Fibroblast of upper back skin (primary cell): ENCODE measurements around the gene SMOC1.
A peak's percentile ranks its signal among the peaks of the same experiment; 100 is the strongest.

Source experiments
- DNase-seq: peaks from one replicate; pipeline ENCODE4 v3.0.0-alpha.2; 2013

SMOC1 gene

DNA sequence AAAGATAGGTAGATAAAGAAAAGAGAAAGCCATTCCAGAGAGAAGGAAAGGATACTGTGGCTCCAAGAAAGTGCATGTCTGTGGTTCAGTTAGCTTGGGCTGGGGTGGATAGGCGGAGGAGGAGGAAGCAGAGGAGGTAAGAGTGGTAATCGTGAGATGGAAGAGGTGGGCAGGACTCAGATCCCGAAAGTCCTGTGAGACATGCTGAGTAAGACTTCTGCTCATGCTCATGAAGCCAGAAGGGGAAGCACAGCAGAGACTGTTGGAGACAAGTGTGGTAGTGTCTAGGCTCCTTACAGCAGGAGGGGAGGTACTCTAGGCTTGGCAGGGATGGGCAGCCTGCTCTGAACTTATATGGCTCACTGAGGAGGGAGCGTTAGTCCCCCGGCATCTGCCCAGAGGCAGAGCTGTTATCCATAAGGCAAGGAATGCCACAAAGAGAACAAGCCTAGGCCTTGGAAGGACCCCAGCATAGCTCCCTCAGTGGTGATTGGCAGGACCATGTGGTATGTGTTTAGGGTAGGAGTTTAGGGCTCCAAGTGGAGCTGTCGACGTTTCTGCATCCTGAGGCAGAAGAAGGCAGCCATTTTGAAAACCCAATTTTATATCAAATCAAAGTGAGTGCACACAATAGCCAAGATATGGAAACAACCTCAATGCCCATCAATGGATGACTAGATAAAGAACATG is 135.3 kb downstream of the SMOC1 start:
- no peak for DNase-seq

DNA sequence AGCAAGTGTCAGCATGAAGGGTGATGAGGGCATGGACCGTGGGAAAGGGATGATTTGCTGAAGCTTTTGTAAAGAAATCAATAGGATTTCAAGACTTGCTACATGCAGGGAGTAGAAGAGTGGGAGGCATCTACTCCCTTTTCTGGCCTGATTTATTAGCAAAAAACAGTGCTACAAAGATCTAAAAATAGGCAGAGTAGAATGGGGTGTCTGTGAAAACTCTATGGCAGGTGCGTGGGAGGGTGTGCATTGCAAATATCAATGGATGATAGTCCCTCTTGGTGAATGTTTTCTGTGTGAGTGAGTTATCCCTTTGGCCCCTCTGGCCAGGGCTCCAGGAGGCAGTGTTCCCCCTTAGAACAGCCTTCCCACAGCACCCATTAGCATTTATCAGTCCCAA is 139.0 kb downstream of the SMOC1 start:
- DNase-seq = no peak

DNA sequence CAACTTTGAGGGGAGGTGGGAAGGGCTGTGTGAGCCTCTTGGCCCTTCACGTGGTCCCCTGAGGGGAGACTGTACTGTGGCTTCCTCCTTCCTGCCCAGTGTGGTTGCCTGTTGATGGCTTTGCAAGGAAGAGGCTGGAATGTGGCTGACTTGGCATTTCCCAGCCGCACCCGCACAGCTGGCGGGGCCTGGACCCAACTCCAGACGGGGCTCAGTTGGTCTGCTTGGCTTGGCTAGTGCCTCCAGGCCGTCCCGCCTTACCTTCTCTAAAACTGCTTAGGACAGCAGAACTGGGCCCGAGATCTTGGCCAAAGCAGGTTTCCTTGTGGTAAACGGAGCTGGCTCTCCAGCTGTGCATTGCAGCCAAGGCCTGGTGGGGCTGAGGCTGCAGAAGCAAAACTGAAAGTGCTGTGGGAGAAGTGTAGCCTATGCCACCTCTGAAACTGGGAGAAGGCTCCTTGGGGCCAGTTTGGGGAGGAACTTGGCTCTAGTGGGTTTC is 139.5 kb downstream of the SMOC1 start:
- DNase-seq = no peak

DNA sequence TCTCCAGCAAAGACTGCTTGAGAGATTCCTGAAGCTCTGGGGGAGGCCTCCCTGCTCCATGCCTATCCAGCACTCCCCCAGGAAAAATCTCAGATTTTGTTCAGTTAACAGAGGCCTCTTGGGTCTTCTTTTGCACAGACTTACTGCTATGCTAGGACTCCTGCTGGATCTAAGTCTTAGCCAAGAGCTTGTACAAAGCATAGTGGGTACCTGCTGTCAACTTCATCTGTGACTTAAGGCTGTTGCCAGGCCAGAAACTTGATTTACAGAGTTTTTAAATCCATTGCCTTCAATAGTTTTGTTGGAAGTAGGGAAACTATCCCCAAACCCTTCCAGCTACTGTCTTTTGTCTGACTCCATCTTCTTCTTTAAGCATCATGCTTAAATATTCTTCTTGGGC is 140.5 kb downstream of the SMOC1 start:
- no peak for DNase-seq

DNA sequence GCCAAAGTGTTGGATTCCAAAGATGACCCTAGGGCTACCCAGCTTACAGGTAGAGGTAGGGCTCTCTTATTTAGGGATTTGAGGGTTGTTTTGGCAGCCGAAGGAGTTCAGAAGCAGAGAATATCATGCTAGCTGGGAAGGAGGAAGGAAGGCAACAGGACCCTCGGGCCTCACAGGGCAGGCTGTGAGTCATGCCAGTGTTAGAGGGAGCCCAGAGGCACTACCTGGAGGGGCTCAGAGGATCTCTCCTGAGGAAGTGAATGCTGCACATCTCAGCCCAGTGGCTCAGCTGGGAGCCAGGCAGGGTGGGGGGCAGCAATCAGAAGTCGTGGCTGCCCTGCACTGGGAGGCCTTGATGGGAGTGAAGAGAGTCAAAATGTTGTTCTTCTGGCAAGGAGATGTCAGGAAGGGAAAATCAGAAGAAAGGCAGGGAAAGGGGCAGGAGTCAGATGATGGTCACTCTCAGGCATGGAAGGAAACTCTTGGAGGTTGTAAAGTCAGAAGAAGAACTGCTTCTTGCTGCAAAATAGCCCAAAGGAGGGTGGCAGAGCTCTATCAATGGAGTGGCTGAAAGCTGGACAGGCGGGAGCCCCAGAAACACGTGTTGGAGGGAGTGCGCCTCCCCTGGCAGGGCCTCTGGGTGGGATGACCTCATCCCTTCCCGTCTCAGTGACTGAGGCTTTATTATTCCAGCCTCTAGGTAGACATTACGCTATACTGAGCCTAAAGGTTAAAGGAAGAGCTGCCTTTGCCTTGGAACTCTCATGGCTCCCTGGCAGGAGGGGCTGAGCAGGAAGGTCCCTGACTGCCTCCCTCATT is 141.3 kb downstream of the SMOC1 start:
- DNase-seq = no peak

DNA sequence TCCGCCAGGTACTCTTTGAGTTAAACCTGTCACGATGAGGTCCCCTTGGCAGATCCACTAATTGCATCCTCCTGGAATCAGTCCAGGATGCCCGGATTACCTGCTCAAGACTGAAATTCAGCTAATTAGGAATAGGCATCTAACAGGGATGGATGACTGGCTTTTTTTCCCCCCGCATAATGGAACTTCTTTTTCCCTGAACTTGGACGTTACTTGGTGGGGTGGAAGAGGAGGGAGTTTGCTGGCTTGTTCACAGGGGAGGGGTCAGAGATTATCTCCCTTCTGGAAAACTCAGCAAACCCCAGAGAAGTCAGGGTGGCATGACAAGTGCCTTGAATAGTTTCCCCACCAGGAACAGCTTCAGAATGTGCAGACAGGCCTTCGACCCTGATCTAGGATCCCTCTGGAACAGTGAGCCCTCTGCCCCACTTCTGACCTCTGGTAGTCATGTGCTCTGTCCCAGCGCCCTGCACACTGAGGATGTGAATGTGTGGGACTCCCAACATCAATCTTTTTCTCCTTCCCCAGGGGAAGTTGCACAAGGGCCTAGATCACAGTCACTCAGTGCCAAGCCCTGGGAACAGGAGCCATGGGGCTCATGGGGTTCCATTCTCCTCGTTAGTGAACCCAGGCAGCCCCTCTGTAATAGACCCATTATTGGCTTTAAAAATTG is 142.5 kb downstream of the SMOC1 start:
- DNase-seq = no peak

DNA sequence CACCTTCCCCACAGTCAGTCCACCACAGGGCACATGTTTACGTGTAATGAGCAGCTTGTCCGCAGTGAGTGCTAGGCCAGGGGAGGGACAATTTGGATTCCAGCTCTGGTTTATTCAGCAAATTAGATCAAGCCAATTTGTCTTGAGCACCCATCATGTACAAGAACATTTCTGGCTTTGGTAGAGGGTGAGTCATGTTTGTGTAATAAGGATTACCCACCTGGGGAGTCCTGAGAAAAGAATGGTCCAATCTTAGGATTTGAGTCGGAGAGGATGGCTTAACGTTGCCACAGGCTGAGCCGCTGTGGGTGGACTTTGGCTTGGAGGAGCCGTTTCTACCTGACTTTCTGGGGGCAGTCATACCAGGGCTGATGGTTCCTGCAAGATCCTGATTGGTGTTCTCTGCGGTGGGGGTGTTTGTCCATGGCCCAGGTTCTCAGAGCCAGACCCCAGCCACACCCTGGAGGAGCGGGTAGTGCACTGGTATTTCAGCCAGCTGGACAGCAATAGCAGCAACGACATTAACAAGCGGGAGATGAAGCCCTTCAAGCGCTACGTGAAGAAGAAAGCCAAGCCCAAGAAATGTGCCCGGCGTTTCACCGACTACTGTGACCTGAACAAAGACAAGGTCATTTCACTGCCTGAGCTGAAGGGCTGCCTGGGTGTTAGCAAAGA is 143.7 kb downstream of the SMOC1 start:
- no peak for DNase-seq

DNA sequence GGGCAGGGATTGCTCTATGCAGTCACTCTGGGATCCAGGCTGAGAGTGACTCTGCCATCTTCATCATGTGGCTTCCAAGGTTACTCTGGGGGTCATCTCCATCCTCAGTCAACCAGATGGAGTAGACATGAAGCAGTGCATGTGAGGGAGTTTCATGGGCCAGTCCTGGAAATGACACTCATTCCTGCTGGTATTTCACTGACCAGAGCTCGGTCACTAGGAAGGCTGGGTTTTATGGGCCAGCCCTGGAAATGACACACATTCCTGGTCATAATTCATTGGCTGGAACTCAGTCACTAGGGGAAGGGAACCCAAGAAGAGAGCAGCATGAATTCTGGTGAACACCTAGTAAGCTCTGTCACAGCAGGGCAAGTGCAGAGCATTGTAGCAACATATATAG is 144.7 kb downstream of the SMOC1 start:
- DNase-seq = no peak

DNA sequence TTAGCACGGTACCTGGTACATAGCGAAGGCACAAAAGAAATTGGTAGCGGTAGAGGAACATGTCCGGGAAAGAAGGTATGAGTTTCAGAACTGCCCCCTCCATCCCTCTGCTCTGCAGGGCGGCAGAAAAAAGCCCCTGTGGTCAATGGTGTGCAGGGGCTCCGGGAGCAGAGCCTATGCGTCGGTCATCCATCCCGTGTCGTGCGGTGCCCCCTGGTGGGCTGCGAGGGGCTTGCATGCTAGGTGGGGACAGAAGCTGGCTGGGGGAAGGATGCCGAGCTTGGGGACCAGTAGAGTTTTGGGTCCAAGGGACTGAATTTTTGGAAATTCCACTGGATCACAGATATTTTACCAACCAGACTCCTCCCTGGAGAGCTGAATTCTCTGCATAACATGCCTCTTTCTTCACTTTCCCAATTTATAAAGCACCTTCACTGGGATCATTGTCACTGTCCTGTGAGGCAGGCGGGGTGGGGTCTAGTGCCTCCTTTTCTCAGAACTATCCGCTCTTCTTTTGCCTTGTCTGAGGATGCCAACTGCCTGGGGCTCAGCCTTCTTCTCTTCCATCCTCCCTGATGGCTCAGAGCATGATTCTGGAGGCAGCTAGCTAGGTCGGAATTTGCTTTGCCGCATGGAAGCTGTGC is 148.7 kb downstream of the SMOC1 start:
- DNase-seq = peak; percentile 30

DNA sequence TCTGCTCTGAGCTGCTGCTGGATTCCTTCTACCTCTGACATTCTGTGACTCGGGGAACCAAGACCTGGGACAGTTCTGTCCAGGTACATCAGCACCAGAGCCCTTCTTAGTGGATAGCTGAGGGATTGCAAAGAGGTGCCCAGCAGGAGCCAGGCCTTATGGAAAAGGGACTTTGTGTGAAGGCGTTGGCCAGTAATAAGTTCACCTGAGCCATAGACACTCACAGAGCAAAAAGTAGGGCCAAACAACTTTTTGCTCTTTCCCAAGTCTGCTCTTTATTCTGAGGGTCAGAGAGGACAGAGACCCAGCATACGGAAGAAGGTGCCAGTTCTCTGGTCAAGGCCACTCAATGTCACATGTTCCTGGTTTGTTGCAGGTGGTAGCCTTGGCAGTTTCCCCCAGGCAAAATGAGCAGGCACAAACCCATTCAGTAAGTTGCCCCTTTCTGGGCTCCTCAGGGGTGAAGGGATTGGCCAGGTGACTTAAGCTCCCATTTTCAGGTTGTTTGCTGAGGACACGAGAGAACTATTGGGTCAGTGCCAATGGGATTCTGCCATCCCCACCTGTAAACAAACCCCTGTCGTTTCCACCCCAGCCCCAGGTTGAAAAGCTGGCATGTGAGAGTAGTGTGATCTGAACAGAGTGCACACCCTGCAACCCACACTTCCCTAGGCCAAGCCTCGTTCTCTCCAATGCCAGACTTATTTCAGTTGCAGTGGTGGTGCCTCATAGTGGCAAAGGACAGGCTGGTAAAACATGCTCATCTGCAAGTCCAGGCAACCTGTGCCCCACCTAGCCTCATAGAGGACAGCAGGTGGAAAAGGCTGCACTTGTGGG is 150.3 kb downstream of the SMOC1 start:
- DNase-seq = no peak

DNA sequence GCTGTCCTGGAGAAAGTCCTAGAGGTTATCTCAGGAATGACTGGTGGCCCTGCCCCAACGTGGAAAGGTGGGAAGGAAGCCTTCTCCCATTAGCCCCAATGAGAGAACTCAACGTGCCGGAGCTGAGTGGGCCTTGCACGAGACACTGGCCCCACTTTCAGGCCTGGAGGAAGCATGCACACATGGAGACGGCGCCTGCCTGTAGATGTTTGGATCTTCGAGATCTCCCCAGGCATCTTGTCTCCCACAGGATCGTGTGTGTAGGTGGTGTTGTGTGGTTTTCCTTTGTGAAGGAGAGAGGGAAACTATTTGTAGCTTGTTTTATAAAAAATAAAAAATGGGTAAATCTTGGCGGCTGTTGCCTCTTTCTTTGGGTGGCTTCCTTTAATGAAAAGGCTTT is 152.8 kb downstream of the SMOC1 start:
- no peak for DNase-seq

DNA sequence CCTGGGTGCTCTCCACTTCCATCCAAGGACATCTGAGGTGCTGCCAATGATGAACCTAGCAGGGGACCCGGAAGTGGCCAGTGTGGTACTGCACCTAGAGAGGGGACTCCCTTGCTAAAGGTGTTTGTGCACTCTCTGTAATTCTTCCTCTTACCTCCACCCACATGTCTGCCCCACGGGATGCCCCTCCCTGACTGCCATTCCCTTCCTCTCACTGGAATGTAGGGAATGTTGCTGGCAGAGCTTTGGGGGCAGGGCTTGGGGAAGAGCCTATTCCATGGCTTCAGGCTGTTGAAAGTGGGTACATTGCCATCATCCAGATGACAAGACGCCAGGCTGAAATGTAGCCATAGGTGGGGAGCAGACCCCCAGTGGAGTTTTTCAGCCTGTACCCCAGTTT is 153.2 kb downstream of the SMOC1 start:
- no peak for DNase-seq

DNA sequence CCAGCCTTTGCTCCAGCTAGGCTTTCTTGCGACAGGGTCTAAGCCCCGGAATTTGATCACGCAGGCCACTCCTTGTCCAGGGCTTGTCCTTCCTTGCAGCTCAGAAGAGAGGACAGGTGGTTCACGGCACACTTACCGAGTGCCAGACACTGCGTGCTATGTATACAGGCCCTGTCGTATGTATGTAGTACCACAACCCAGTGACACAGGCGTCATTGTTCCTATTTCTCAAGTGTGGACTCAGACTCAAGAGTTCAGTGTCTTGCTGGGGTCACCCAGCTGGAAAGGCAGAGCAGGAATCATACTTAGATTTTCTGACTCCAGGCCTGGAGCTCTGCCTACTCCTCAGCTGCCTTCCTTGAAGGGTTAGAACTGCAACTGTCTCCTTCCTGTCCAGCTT is 153.9 kb downstream of the SMOC1 start:
- DNase-seq = no peak

DNA sequence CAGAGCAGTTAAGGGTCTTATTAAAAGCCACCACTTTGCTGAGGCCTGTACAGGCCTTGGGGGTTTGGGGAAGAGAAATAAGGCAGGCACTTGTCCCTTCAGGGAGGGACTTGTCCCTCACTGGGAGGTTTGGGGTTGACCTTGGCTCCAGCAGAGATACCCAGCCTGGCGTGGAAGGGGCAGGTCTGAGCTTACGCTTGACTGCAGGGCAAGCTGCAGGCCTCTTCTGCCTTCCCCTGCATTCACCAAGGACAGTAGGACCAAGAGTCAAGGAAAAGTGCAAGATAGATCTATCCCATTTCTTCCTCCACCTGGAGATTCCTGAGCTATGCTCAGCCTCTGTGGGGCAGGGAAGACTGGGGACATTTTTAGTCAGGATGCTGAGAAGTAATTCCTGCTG is 154.3 kb downstream of the SMOC1 start:
- DNase-seq = no peak

DNA sequence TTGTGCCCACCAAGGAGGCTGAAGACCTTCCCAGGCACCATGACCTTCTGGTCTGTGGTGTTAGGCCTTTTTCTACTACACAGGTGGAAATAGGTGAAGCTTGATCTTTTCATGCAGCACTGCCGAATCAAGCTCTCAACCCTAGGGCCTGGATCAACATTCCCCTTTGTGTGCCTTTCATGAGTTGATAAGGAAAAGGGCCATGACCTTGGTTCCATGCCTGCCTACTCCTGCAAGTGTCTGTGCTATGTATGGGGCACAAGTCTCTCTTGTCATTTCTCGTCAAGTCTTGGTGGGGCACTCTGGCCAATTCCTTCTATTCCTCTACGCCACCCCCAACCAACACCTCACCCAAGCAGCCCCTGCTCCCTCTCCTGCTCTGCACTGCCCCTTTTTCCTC is 155.0 kb downstream of the SMOC1 start:
- no peak for DNase-seq

DNA sequence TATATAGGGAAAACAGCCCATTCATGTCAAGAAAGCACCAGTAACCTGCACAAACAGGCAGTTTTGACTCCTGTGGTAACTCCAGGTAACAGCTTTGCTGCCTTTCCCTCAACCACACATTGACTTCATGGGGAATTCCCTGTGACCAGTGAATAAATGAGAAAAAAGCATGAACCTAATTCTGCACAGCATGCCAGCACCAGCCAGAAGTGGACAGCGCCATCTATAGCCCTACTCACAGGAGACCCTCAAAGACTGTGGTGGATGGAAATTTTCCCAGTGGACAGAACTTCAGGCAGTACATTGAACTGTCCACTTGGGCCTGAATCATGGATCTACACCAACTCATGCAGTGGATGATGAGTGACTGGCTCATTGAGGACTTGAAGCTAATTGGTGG is 157.4 kb downstream of the SMOC1 start:
- DNase-seq = no peak

DNA sequence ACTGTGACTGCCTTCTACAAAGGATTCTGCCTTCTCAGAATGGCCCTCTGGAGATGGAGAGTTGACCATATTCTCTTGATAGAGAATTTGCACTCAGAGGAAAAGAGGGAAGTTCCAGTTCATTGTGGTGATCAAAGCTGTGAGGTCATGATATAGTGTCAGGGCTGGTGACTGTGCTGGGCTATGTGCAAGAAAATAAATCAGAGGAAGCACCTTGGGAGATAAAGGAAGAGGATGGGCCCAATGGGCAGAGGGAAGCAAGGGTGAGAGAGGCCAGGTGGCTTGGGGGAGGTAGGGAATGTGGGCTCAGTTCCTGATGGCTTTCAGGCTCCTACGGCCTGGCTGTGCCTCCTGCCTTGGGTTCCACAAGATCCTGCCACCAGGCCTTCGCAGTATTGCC is 163.8 kb downstream of the SMOC1 start:
- DNase-seq = no peak

DNA sequence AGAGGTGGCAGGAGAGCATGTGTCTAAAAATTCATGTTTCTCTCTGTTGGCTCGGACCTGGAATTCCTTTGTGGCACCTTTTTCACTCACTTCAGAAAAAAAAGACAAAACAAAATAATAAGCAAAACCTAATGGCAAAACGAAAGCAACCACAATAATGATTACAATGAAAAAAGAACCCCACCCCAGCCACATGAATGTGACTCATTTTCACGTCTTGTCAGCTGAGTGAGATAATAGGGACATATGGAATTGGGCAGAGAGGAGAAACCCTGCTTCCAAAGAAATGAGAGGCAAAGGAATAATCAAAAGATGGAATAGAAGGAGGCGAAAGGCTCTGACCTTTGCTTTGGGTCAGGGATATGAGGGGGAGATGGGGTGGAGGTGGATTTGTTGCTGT is 166.1 kb downstream of the SMOC1 start:
- no peak for DNase-seq

DNA sequence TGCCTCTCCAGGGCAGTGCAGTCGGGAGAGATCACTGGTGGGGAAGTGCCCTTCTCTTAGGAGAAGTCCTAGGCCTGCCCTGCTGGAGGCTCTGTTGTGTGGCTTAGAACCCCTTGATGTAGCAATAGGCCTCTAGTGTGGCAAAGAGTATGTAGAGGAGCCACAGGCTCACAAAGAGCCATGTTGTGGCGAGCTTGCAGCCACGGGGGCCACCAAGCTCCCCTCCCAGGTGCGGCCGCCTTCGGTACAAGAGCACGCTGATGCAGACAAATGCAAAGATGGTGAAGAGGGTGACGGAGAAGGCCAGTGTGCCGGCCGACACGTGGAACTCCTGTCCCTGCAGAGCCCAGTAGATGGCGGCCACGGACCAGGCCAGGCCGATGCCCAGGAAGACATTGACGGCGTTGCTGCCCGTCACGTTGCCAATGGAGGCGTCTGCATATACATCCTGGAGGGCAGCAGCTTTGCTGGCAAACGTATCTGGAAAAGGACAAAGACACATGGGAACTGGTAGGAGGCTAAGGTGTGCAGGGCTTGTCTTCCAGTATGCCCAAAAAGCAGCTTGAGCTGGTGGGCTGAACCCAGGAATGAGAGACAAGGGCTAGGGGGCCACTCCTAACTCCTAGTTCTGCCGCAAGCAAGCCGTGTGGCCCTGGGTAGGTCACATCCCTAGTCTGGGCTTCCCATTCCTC is 166.8 kb downstream of the SMOC1 start:
- peak; percentile 34 for DNase-seq

DNA sequence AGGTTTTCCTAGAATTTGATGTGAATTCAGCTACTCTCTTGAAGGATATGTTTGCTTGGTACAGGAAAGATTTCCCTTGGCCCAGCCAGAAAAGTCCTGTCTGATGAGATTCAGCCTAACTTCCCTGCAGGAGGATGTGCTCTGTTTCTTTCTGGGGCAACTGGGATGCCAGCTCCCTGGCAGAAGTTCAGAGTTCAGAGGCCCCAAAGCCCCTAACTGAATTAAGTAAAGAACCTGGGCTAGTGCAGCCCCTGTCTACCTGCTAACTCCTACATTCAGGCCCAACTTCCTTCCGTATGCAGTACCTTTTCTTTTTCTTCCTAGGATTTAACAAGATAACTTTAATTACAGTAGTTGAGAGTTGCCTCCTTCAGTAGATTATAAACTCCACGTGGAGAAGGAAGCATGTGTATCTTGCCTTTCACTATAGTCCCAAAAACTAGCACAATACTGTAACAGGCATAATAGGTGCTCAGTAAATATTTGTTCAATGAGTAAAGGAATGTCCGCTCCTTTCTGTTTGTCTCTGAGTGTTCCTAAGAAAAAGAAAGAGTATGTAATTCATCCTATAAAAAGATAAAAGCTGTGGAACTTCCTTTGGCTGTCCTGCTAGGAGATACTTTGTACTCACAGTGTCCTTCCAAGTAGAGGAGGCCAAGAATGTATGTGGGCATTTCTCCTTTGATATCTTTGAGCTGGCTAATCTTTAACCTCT is 168.5 kb downstream of the SMOC1 start:
- DNase-seq = no peak

DNA sequence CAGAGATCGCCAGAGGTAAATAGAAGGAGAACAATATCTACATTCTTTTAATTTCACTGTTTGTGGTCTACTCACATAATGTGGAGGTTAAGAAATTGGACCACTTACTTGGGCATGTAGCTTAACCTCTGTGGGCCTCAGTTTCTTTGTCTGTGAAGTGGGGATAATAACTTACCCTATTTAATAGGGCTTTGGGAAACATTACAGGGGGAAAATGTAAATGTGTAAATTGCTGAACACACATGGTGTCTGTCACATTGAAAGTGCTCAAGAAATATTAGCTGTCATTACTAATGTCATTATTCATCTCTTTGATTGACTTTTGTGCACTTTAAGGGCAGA is 169.1 kb downstream of the SMOC1 start:
- no peak for DNase-seq
